Fibroblast of villous mesenchyme (primary cell): Measurements from ENCODE around the gene DCDC1. TPM values are rescaled to one million over a fixed set of nuclear protein-coding genes. Genes with fewer than 3 reads are reported as not detected.

Experiments used
- DNase-seq: peaks from one replicate; pipeline ENCODE4 v3.0.0-alpha.2; 2010; ENCODE audit warnings: low read depth
- H3K4me3 ChIP-seq: 2 replicates; pipeline ENCODE4 v1.5.1; 2011; ENCODE audit warnings: low read depth, mild to moderate bottlenecking, low read length
- total RNA-seq: library from RNA; depleted of rRNA; stranded (reverse); fragments of >200 nt; gene quantifications from 2 replicates; pipeline ENCODE4 v1.2.3, GENCODE V29; 2012
- TF ChIP-seq, protein P1 (sequence below): IDR thresholded peaks from 2 replicates; pipeline ENCODE4 v1.5.1; 2012; ENCODE audit warnings: low read depth, mild to moderate bottlenecking, low read length; ENCODE audit not compliant: insufficient read depth

Gene DCDC1
- total RNA-seq, 1 donor = 0.43 TPM

DNA sequence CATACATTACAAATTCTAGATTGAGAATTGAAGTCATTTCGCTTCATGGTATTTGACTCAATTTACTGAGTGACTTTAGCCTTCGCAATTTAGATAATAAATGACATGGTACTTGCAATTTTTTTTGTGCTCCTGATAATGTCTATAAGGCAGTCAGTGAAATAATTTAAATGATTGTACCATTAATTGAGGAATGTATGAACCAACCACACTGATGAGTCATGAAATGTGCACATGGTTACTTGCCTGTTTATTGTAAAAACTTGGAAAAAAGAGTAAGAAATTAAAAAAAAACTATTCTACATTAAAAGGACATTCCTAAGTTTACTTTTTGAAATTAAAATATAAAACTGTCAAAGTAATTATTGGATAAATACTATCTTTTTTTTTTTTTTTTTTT, 43.4 kb upstream of the DCDC1 start:
- peak; percentile 63 for DNase-seq
- TF ChIP-seq, protein P1, sequence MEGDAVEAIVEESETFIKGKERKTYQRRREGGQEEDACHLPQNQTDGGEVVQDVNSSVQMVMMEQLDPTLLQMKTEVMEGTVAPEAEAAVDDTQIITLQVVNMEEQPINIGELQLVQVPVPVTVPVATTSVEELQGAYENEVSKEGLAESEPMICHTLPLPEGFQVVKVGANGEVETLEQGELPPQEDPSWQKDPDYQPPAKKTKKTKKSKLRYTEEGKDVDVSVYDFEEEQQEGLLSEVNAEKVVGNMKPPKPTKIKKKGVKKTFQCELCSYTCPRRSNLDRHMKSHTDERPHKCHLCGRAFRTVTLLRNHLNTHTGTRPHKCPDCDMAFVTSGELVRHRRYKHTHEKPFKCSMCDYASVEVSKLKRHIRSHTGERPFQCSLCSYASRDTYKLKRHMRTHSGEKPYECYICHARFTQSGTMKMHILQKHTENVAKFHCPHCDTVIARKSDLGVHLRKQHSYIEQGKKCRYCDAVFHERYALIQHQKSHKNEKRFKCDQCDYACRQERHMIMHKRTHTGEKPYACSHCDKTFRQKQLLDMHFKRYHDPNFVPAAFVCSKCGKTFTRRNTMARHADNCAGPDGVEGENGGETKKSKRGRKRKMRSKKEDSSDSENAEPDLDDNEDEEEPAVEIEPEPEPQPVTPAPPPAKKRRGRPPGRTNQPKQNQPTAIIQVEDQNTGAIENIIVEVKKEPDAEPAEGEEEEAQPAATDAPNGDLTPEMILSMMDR = no peak
- H3K4me3 ChIP-seq = no peak overlapping the region

DNA sequence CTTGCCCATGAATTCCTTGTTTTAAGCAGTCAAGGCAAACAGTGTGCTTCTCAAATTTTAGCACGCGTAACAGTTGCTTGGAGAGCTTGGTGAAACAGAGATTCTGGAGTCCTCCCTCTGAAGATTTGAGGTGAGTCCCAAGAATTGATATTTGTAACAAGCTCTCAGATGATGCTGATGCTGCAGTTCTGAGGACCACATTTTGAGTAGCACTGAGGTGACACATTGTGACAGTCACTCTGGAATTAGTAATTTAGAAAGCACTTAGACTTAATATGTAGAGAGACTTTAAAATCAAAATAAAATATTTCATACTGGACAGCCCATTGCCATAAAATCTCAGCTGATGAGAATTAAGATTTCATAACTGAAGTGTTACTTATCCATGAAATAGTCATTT, 38.7 kb upstream of the DCDC1 start:
- no peak overlapping the region for H3K4me3 ChIP-seq
- no peak for DNase-seq
- TF ChIP-seq, protein P1 = no peak

DNA sequence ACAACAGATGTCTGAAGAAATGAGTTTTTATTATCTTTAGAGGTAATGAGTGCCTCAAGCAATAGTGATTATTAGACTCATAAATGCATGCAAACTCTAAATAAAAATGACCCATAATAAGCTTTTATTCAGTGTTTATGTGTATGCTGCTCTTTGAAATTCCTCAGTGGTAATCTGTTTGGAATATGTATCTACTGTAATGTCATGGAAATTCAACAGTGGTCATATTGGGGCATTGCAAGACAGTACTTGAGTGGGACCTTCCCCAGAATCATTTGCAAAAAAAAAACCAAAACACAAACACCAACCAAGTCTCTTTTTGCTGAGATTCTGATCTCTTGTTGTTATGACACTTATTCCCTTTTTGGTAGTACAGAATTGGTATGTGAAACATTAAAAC, 35.1 kb upstream of the DCDC1 start:
- no peak overlapping the region for H3K4me3 ChIP-seq
- peak; percentile 2 for DNase-seq
- TF ChIP-seq, protein P1 = no peak

DNA sequence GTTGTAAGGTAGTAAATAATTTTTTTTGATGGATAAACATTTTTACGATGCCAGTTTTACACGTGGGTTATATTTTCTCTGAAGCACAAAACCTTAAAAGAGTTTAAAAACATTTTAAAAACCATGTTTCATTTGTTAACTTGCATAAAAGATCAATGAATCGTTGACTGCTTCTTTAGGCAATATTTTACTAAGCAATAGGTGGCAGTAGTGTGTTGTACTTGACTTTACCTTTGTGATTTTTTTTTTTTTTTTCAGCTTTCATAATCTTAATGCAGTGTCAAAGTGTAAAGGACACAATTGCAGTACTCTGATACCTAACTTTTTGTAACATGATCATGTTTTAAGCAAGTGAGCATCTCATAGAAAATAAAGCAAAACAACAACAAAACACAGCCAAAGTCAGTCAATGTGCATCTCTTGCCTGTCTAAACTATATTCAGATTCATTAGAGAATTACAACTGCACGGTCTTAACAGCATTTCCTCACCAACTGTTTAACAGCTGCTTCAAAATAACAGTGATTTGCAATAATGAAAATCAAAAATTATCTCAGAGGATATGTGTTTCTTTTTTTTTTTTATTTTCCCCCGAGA, 27.8 kb upstream of the DCDC1 start:
- peak; percentile 30 for DNase-seq
- TF ChIP-seq, protein P1 = peak; percentile 66
- no peak overlapping the region for H3K4me3 ChIP-seq

DNA sequence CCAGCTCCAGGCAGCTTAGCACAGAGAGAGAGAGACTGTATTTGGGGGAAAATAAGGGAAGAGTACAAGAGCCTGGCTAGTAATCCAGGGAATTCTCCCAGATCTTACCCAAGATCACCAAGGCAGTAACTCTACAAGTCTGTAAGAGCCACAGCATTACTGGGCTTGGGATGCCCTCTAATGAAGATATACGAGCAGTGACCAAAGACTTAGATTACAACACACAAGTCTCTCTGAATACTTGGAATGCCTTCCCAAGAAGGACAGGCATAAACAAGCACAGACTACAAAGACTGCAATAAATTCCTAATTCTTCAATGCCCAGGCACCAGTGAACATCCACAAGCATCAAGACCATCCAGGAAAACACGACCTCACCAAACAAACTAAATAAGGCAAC, 17.8 kb upstream of the DCDC1 start:
- DNase-seq = peak; percentile 58
- TF ChIP-seq, protein P1 = no peak

DNA sequence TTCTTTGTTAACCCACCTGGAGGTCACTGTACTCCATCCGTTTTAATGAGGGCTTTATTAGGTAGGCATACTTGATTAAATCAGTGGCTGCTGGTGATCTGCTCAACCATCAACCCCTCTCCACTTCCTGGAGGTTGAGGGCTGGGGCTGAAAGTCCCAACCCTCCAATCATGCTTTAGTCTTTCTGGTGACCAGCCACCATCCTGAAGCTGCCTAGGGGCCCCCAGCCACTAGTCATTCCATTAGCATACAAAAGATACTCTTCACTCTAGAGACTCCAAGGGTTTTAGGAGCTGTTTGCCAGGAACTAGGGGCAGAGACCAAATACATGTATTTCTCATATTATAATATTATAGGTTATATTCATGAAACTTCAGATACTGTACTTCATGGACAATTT, 13.6 kb upstream of the DCDC1 start:
- no peak for DNase-seq
- TF ChIP-seq, protein P1 = no peak
- no peak overlapping the region for H3K4me3 ChIP-seq

More for the DNA sequence above, 17.8 kb upstream of the DCDC1 start:
- no peak overlapping the region for H3K4me3 ChIP-seq

DNA sequence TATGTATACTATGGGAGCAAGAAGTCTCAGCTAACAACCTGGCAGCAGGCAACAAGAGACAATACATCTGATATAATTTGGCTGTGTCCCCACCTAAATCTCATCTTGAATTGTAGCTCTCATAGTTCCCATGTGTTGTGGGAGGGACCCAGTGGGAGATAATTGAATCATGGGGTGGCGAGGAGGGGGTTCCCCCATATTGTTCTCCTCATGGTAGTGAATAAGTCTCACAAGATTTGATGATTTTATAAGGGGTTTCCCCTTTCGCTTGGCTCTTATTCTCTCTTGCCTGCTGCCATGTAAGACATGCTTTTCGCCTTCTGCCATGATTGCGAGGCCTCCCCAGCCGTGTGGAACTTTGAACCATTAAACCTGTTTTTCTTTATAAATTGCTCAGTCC, 6.3 kb upstream of the DCDC1 start:
- H3K4me3 ChIP-seq = no peak overlapping the region
- TF ChIP-seq, protein P1 = no peak
- no peak for DNase-seq
